ENCODE measurements around the gene SLC51A. TPM values are rescaled to one million over a fixed set of nuclear protein-coding genes. Genes with fewer than 3 reads are reported as not detected.

SLC51A gene
- total RNA-seq, 1 donor from 2014 or later: 2.1 TPM

DNA sequence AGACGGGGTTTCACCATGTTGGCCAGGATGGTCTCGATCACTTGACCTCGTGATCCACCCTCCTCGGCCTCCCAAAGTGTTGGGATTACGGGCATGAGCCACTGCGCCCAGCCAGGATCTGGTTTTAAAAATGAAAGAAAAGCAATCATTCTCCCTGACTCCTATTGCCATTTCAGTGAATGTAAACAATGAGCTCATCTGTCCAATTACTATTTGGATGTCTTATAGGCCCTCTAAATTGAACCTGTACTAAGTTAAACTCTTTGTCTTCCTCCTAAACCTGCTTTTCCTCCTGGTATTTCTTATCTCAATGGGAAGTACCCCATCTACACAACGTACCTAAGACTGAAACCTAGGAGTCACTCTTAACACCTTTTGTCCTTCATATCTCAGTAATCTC is 47.5 kb downstream of the SLC51A start:
- Histone ChIP-seq H3K9ac (ENCODE audit: low read depth in 1 of 3, low read length in 3 of 3) (no peak overlapping the region), H3K27ac (ENCODE audit: low read depth, low read length) (no peak overlapping the region), H3K4me3 (ENCODE audit: low read length in 3 of 3) (no peak overlapping the region), H3K4me1 (ENCODE audit: control insufficient read depth in 3 of 3, insufficient read depth in 3 of 3, low read length in 3 of 3) (no peaks in the 10 kb centered on the region), H3K27me3 (ENCODE audit: control insufficient read depth in 3 of 3, insufficient read depth in 3 of 3, low read length in 3 of 3) (no peaks in the 10 kb centered on the region), H3K9me3 (ENCODE audit: control insufficient read depth in 3 of 3, low read length in 3 of 3) (no peaks in the 10 kb centered on the region), H3K36me3 (ENCODE audit: control insufficient read depth in 3 of 3, insufficient read depth in 3 of 3, low read length in 3 of 3) (peaks cover 10 to 28% (median 12%) of the 10 kb centered on the region in 3 donors)

DNA sequence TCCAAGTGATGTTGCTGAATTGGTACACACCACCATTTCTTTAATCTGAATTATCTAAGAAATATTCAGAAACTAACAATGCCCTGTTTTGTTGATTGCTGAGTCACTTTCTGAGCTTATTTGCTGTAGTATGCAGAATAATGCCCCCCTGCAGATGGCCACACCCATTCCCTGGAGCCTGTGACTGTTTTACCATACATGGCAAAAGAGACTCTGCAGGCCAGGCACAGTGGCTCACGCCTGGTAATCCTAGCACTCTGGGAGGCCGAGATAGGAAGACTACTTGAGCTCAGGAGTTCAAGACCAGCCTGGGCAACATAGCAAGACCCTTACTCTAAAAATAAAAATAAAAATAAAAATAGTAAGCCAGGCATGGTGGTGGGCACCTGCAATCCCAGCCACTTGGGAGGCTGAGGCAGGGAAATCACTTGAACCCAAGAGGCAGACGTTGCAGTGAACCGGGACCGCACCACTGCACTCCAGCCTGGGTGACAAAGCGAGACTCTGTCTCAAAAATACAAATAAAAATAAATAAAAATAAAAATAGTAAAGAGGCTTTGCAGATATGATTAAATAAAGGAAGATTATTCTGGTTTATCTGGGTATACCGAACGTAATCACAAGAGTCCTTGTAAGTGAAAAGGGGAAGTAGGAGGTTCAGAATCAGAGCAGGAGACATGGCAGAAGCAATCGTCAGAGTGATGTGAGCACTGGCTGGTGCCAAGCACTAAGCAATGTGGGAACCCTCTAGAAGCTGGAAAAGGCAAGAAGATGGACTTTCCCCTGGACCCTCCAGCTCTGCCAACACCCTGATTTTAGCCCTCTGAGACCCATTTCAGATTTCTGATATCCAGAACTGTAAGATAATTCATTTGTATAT is 52.2 kb downstream of the SLC51A start:
- Histone ChIP-seq H3K27ac (ENCODE audit: low read depth, low read length) (no peak overlapping the region), H3K36me3 (ENCODE audit: control insufficient read depth in 3 of 3, insufficient read depth in 3 of 3, low read length in 3 of 3) (peaks cover 14 to 28% (median 21%) of the 10 kb centered on the region in 3 donors), H3K9ac (ENCODE audit: low read depth in 1 of 3, low read length in 3 of 3) (no peak overlapping the region), H3K9me3 (ENCODE audit: control insufficient read depth in 3 of 3, low read length in 3 of 3) (no peaks in the 10 kb centered on the region), H3K4me1 (ENCODE audit: control insufficient read depth in 3 of 3, insufficient read depth in 3 of 3, low read length in 3 of 3) (peaks cover 3 to 13% (median 11%) of the 10 kb centered on the region in 3 donors), H3K4me3 (ENCODE audit: low read length in 3 of 3) (no peak overlapping the region), H3K27me3 (ENCODE audit: control insufficient read depth in 3 of 3, insufficient read depth in 3 of 3, low read length in 3 of 3) (no peaks in the 10 kb centered on the region)

DNA sequence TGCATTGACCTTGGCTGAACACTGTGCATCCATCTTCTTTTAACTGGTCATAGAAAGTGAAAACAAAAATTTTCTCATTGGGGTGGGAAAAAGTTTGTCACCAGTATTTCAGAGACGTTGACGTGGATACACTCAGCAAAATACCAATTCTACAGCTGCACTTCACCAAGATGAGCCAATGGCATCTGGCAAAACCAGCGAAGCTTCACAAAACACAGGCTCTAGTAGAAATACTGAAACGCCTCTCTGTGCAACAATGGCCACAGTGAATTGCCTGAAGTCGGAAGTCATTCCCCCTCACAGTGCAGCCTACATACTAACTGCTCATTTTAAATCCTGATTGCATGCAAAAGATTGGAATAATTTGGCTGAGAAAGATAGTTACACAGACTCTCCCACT is 54.2 kb downstream of the SLC51A start:
- H3K9me3 ChIP-seq (ENCODE audit: control insufficient read depth in 3 of 3, low read length in 3 of 3): no peaks in the 10 kb centered on the region
- H3K36me3 ChIP-seq (ENCODE audit: control insufficient read depth in 3 of 3, insufficient read depth in 3 of 3, low read length in 3 of 3): peaks cover 14 to 20% (median 20%) of the 10 kb centered on the region in 3 donors
- no peak overlapping the region for H3K27ac ChIP-seq (ENCODE audit: low read depth, low read length)
- H3K27me3 ChIP-seq (ENCODE audit: control insufficient read depth in 3 of 3, insufficient read depth in 3 of 3, low read length in 3 of 3): no peaks in the 10 kb centered on the region
- H3K4me3 ChIP-seq (ENCODE audit: low read length in 3 of 3): no peak overlapping the region
- no peak overlapping the region for H3K9ac ChIP-seq (ENCODE audit: low read depth in 1 of 3, low read length in 3 of 3)
- H3K4me1 ChIP-seq (ENCODE audit: control insufficient read depth in 3 of 3, insufficient read depth in 3 of 3, low read length in 3 of 3): peaks cover 8 to 23% (median 16%) of the 10 kb centered on the region in 3 donors

DNA sequence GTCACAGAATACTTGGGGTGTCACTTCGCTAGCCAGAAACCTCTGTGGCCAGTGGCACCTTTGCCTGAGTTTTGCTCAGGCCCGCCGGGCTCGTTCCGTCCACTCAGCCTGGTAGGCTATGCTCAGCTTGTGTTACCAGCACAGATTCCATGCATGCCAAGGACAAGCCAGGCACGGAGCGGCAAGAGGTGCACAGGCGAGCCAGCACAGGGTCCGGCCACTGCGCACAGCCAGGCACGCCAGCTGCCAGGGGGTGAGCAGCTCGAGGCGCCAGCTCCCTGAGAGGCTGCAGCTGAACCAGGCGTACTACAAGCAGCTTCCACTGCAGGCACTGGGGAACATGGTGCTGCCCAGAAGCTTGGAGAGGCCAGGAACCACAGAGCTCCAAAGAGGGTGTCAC is 56.5 kb downstream of the SLC51A start:
- peak overlapping the region in 1 of 3 donors; percentile 40 for H3K9ac ChIP-seq (ENCODE audit: low read depth in 1 of 3, low read length in 3 of 3)
- H3K27me3 ChIP-seq (ENCODE audit: control insufficient read depth in 3 of 3, insufficient read depth in 3 of 3, low read length in 3 of 3): no peaks in the 10 kb centered on the region
- H3K4me1 ChIP-seq (ENCODE audit: control insufficient read depth in 3 of 3, insufficient read depth in 3 of 3, low read length in 3 of 3): peaks cover 8 to 23% (median 16%) of the 10 kb centered on the region in 3 donors
- H3K4me3 ChIP-seq (ENCODE audit: low read length in 3 of 3): peak overlapping the region; percentile 4 to 35 (median 29)
- peaks cover 9 to 15% (median 10%) of the 10 kb centered on the region in 3 donors for H3K36me3 ChIP-seq (ENCODE audit: control insufficient read depth in 3 of 3, insufficient read depth in 3 of 3, low read length in 3 of 3)
- peak overlapping the region; percentile 23 for H3K27ac ChIP-seq (ENCODE audit: low read depth, low read length)
- no peaks in the 10 kb centered on the region for H3K9me3 ChIP-seq (ENCODE audit: control insufficient read depth in 3 of 3, low read length in 3 of 3)

DNA sequence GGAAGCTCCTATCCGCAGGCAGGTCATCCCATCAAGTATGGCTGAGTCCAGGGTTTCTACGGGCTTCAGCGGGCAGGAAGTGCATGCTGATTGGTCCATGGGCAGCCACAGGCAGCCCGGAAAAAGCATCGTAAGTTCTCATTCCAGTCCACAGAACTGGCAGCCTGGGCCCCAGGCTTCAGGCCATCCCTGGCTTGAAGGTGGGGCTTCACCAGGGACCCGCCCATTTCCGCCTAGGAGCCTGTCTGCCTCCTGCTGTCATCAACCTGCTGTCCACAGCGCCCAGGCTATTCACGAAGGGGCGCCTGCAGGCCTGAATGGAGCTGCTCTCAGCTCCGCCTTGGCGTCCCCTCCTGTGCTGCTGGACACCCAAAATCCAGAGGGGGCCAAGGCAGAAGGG is 57.3 kb downstream of the SLC51A start:
- Histone ChIP-seq H3K27ac (ENCODE audit: low read depth, low read length) (peak overlapping the region; percentile 13), H3K4me3 (ENCODE audit: low read length in 3 of 3) (no peak overlapping the region), H3K9ac (ENCODE audit: low read depth in 1 of 3, low read length in 3 of 3) (peak overlapping the region in 1 of 3 donors; percentile 40), H3K9me3 (ENCODE audit: control insufficient read depth in 3 of 3, low read length in 3 of 3) (no peaks in the 10 kb centered on the region), H3K36me3 (ENCODE audit: control insufficient read depth in 3 of 3, insufficient read depth in 3 of 3, low read length in 3 of 3) (peaks cover 6 to 11% (median 9%) of the 10 kb centered on the region in 3 donors), H3K4me1 (ENCODE audit: control insufficient read depth in 3 of 3, insufficient read depth in 3 of 3, low read length in 3 of 3) (peaks cover 8 to 25% (median 19%) of the 10 kb centered on the region in 3 donors), H3K27me3 (ENCODE audit: control insufficient read depth in 3 of 3, insufficient read depth in 3 of 3, low read length in 3 of 3) (no peaks in the 10 kb centered on the region)

DNA sequence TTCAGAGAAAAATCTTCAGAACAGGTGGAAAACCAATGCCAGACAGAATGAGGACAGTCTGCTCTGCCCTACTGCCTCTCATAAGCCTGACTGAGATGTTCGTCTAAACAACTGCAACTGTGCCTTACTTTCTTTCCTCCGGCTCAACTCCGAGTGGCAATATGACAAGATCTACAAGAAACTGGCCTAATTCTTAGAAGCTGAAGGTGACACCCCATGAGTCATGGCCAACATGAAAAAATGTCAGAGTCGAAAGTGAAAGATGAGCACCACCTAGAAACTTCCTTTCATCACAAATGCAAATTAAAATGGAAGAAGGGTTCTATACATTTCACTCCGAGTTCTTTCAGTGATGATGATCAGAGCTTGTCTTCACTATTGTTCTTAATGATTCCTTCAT is 58.3 kb downstream of the SLC51A start:
- Histone ChIP-seq H3K4me1 (ENCODE audit: control insufficient read depth in 3 of 3, insufficient read depth in 3 of 3, low read length in 3 of 3) (peaks cover 14 to 34% (median 28%) of the 10 kb centered on the region in 3 donors), H3K27me3 (ENCODE audit: control insufficient read depth in 3 of 3, insufficient read depth in 3 of 3, low read length in 3 of 3) (no peaks in the 10 kb centered on the region), H3K4me3 (ENCODE audit: low read length in 3 of 3) (no peak overlapping the region), H3K9ac (ENCODE audit: low read depth in 1 of 3, low read length in 3 of 3) (no peak overlapping the region), H3K9me3 (ENCODE audit: control insufficient read depth in 3 of 3, low read length in 3 of 3) (no peaks in the 10 kb centered on the region), H3K36me3 (ENCODE audit: control insufficient read depth in 3 of 3, insufficient read depth in 3 of 3, low read length in 3 of 3) (peaks cover 6 to 11% (median 7%) of the 10 kb centered on the region in 3 donors), H3K27ac (ENCODE audit: low read depth, low read length) (no peak overlapping the region)

DNA sequence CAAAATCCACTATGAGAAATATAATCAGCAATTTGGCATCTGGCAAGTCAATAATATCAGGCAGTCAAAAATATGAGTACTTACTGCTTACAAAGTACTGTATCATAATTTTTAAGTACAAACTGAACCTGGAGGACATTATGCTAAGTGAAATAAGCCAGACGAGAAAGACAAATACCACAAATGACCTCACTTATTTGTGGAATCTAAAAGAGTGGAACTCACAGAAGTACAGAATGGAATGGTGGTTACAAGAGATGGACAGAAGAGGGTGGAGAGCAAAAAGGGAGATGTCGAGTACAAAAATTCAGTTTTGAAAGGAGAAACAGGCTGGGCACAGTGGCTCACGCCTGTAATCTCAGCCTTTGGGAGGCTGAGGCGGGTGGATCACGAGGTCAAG is 58.8 kb downstream of the SLC51A start:
- peaks cover 2 to 9% (median 5%) of the 10 kb centered on the region in 3 donors for H3K36me3 ChIP-seq (ENCODE audit: control insufficient read depth in 3 of 3, insufficient read depth in 3 of 3, low read length in 3 of 3)
- H3K27ac ChIP-seq (ENCODE audit: low read depth, low read length): no peak overlapping the region
- H3K4me1 ChIP-seq (ENCODE audit: control insufficient read depth in 3 of 3, insufficient read depth in 3 of 3, low read length in 3 of 3): peaks cover 17 to 38% (median 32%) of the 10 kb centered on the region in 3 donors
- no peak overlapping the region for H3K9ac ChIP-seq (ENCODE audit: low read depth in 1 of 3, low read length in 3 of 3)
- no peaks in the 10 kb centered on the region for H3K27me3 ChIP-seq (ENCODE audit: control insufficient read depth in 3 of 3, insufficient read depth in 3 of 3, low read length in 3 of 3)
- H3K9me3 ChIP-seq (ENCODE audit: control insufficient read depth in 3 of 3, low read length in 3 of 3): no peaks in the 10 kb centered on the region
- H3K4me3 ChIP-seq (ENCODE audit: low read length in 3 of 3): no peak overlapping the region

DNA sequence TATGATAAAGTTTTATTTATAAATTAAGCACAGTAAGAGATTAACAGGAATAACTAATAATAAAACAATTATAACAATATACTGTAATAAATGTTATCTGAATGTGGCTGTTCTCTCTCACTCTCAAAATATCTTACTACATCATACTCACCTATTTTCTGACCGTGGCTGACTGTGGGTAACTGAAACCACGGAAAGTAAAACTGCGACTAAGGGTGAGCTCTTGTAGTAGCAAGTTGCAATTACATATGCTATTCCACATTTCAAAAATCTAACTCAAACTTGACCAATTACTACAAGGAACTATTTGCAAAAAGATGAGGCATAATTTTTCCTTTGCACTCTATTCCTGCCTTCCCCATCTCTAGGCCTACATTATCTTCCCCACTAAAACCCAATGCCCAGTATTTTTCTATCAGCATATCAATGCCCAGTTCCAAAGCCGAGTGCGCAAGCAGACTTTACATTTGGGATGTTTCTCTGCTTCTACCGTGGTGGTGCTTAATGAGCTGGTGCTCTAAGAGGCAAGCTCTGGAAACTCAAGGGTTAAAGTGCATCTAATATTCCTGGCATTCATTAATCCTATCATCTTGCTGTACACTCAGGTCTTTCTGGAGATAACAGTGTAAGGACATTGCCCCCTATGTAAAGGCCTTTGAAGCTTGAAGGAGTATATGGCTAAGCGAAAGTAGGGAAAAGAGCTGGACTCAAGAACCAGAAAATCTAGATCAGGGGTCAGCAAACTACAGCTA is 64.5 kb downstream of the SLC51A start:
- Histone ChIP-seq H3K36me3 (ENCODE audit: control insufficient read depth in 3 of 3, insufficient read depth in 3 of 3, low read length in 3 of 3) (no peaks in the 10 kb centered on the region), H3K9me3 (ENCODE audit: control insufficient read depth in 3 of 3, low read length in 3 of 3) (no peaks in the 10 kb centered on the region), H3K4me1 (ENCODE audit: control insufficient read depth in 3 of 3, insufficient read depth in 3 of 3, low read length in 3 of 3) (peaks cover 46 to 59% (median 50%) of the 10 kb centered on the region in 3 donors), H3K9ac (ENCODE audit: low read depth in 1 of 3, low read length in 3 of 3) (peak overlapping the region in 2 of 3 donors; percentile 17 to 45), H3K4me3 (ENCODE audit: low read length in 3 of 3) (peak overlapping the region in 1 of 3 donors; percentile 6), H3K27me3 (ENCODE audit: control insufficient read depth in 3 of 3, insufficient read depth in 3 of 3, low read length in 3 of 3) (no peaks in the 10 kb centered on the region), H3K27ac (ENCODE audit: low read depth, low read length) (peak overlapping the region; percentile 89)

DNA sequence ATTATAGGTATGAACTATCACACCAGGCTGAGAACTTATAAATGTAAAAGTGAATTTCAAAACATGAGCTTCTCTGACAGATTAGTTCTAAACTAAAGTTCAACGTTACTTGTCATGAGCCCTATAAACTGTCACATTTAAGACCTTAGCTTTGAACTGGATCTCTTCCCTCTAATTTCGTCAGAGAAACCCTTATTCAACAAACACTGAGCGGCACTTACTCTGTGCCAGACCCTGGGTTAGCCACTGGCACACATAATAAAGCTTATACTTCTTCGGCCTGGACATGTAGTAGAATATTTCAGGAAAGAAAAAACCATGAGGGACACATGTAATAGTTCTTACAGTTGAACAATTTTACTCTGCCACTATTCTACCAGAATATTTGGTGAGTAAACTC is 65.6 kb downstream of the SLC51A start:
- peaks cover 53 to 70% (median 57%) of the 10 kb centered on the region in 3 donors for H3K4me1 ChIP-seq (ENCODE audit: control insufficient read depth in 3 of 3, insufficient read depth in 3 of 3, low read length in 3 of 3)
- no peaks in the 10 kb centered on the region for H3K9me3 ChIP-seq (ENCODE audit: control insufficient read depth in 3 of 3, low read length in 3 of 3)
- no peaks in the 10 kb centered on the region for H3K36me3 ChIP-seq (ENCODE audit: control insufficient read depth in 3 of 3, insufficient read depth in 3 of 3, low read length in 3 of 3)
- peak overlapping the region in 2 of 3 donors; percentile 32 to 47 for H3K9ac ChIP-seq (ENCODE audit: low read depth in 1 of 3, low read length in 3 of 3)
- H3K27me3 ChIP-seq (ENCODE audit: control insufficient read depth in 3 of 3, insufficient read depth in 3 of 3, low read length in 3 of 3): no peaks in the 10 kb centered on the region
- peak overlapping the region; percentile 89 for H3K27ac ChIP-seq (ENCODE audit: low read depth, low read length)
- no peak overlapping the region for H3K4me3 ChIP-seq (ENCODE audit: low read length in 3 of 3)
